ENCODE data around the gene SPATA16. TPM values are rescaled to one million over a fixed set of nuclear protein-coding genes. Genes with fewer than 3 reads are reported as not detected.

The SPATA16 gene
- total and polyA plus RNA-seq, 7 donors: not detected

DNA sequence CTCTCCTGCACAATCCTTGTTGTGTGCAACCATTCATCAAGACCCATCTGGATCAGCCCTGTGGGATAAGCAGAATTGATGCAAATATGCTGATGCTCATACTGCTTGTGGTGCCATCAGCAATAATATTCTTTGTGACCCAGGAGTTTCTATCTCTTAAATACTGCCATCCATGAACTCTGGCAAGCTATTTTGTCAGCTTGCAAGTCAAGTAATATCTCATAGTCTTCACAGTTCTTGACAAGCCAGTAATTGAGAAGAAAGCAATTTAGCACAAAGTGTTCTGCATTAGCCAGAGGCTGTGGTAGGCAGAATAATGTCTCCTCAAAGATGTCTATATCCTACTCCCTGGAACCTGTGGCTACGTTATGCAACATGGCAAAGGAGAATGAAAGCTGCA is 49.0 kb downstream of the SPATA16 start:
- DNase-seq (no peak), ATAC-seq (no peak)
- 78 to 88% (median 85%) methylated on average over 1 of the region's 1 CpG for WGBS, 3 donors
- Histone ChIP-seq H3K27ac (no peak overlapping the region), H3K4me1 (no peaks in the 10 kb centered on the region), H3K27me3 (ENCODE audit: insufficient read depth in 3 of 3, low read length in 2 of 3) (no peaks in the 10 kb centered on the region), H3K36me3 (ENCODE audit: insufficient read depth in 1 of 2, low read depth in 1 of 2) (no peaks in the 10 kb centered on the region), H3K4me3 (no peak overlapping the region), H3K9me3 (no peaks in the 10 kb centered on the region)
- intact Hi-C loops (cut with DNase I): no loop called here
- TF ChIP-seq, protein P1, sequence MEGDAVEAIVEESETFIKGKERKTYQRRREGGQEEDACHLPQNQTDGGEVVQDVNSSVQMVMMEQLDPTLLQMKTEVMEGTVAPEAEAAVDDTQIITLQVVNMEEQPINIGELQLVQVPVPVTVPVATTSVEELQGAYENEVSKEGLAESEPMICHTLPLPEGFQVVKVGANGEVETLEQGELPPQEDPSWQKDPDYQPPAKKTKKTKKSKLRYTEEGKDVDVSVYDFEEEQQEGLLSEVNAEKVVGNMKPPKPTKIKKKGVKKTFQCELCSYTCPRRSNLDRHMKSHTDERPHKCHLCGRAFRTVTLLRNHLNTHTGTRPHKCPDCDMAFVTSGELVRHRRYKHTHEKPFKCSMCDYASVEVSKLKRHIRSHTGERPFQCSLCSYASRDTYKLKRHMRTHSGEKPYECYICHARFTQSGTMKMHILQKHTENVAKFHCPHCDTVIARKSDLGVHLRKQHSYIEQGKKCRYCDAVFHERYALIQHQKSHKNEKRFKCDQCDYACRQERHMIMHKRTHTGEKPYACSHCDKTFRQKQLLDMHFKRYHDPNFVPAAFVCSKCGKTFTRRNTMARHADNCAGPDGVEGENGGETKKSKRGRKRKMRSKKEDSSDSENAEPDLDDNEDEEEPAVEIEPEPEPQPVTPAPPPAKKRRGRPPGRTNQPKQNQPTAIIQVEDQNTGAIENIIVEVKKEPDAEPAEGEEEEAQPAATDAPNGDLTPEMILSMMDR (IDR thresholded peaks at IDR 0.05): no peak

DNA sequence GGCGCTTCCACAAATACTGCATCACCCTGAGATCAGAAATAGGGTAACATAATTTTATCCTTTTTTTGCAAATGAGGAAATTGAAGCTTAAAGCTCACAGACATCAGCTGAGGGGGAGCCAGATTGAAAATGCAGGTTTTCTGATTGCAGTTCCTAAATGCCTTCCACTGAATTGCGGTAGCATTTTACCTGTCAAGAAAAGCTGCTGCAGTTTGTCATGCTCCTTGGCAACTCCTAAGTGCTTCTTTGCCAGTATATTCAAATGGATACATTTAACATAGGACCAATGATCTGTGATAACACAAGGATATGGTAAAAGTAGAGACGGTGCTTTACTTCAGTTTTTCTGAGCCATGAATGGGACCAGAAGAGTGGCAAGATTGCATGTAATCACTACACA is 50.5 kb downstream of the SPATA16 start:
- TF ChIP-seq, protein P1 (IDR thresholded peaks at IDR 0.05): no peak
- no peak for DNase-seq
- H3K36me3 ChIP-seq (ENCODE audit: insufficient read depth in 1 of 2, low read depth in 1 of 2): no peaks in the 10 kb centered on the region
- ATAC-seq: no peak
- H3K4me1 ChIP-seq: no peaks in the 10 kb centered on the region
- H3K4me3 ChIP-seq: no peak overlapping the region
- H3K9me3 ChIP-seq: peaks cover 4% of the 10 kb centered on the region
- H3K27me3 ChIP-seq (ENCODE audit: insufficient read depth in 3 of 3, low read length in 2 of 3): no peaks in the 10 kb centered on the region
- H3K27ac ChIP-seq: no peak overlapping the region
- intact Hi-C loops (cut with DNase I): no loop called here
- 90 to 93% (median 92%) methylated on average over 3 of the region's 3 CpGs for WGBS, 3 donors

DNA sequence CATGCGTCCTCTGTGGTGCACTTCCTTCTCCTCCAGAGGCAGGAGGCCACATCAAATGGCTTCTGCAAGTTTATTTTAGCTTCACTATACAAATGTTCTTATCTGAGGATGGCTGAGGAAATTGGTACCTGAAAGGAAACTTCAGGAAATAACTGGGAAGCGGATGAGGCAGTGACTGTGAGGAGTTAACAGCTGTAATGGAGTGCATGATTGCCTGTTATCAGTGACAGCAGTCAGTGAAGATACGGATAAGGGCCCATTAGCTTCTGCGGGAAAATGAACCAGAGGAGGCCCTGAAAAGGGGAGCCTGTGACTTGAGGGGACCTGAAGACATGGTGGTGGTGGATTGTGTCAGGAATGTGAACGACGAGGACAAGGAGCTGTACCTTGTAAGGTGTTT is 51.8 kb downstream of the SPATA16 start:
- 85 to 87% (median 85%) methylated on average over 6 of the region's 6 CpGs for WGBS, 3 donors
- peaks cover 4% of the 10 kb centered on the region for H3K9me3 ChIP-seq
- DNase-seq: no peak
- H3K36me3 ChIP-seq (ENCODE audit: insufficient read depth in 1 of 2, low read depth in 1 of 2): no peaks in the 10 kb centered on the region
- H3K4me1 ChIP-seq: no peaks in the 10 kb centered on the region
- no peak overlapping the region for H3K4me3 ChIP-seq
- TF ChIP-seq, protein P1 (IDR thresholded peaks at IDR 0.05): no peak
- H3K27me3 ChIP-seq (ENCODE audit: insufficient read depth in 3 of 3, low read length in 2 of 3): no peaks in the 10 kb centered on the region
- intact Hi-C loops (cut with DNase I): no loop called here
- no peak overlapping the region for H3K27ac ChIP-seq
- no peak for ATAC-seq

DNA sequence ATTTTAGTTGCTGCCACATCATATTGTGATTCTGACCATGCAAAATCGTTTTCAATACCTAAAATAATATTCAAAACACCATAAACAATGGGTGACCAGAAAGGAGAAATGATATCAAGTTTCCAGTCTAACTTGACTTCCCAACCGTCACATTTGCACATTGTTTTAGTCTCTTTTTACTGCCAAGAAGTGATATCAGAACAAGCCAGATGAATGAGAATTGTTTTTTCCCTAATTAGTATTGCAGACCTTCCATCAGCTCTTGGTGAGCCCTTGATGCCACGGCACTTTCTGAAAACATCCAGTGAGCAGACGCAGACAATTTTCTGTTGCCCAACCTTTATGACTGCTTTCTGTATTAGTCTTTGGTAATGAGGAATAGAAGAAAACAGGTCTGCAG is 62.5 kb downstream of the SPATA16 start:
- no peak overlapping the region for H3K27ac ChIP-seq
- H3K4me3 ChIP-seq: no peak overlapping the region
- H3K27me3 ChIP-seq (ENCODE audit: insufficient read depth in 3 of 3, low read length in 2 of 3): no peaks in the 10 kb centered on the region
- H3K36me3 ChIP-seq (ENCODE audit: insufficient read depth in 1 of 2, low read depth in 1 of 2): no peaks in the 10 kb centered on the region
- WGBS, 3 donors: 23 to 28% (median 23%) methylated on average over 4 of the region's 4 CpGs
- H3K9me3 ChIP-seq: peaks cover 4% of the 10 kb centered on the region
- TF ChIP-seq, protein P1 (IDR thresholded peaks at IDR 0.05): no peak
- intact Hi-C loops (cut with DNase I): no loop called here
- H3K4me1 ChIP-seq: peaks cover 4% of the 10 kb centered on the region
- ATAC-seq: no peak
- DNase-seq: no peak
